Limb (tissue), 2 donors: ENCODE data around the gene KMT2C.

ENCODE experiments used
- DNase-seq, 2 donors: peaks; one replicate each; pipeline ENCODE4 v3.0.0-alpha.2; 2016; ENCODE audit errors: extremely low spot score in 2 of 2

KMT2C gene

DNA sequence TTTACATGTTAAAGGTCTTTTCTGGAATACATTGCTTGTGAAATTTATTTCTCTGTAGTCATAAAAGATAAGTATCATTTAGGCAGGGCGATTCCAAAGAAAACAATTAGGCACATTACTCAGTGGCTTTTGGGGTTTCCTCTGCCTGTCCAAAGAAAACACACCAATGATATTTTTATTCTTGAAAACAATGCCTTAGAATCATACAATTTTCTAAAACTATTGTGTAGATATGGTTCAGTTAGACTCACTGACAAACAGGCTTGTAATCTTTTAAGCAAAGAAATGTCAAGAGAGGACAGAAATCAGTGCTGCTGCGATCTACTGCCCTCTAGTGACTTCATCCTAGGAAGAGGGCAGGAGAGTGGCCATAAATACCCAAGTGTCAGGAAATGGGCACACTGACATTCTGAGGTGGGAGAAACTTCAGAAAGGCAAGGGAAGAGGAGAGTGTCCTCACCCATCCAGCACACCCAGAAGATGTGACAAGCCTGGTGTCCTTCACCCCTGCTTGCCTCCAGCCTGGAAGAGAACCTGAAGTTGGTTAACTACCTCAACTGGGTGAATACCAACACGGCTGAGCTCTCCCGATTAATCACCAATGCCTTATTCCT is 289.8 kb downstream of the KMT2C start:
- peak in 1 of 2 donors; percentile 5 for DNase-seq

- DNase-seq, result no peak
Observed at GRCh38 chr7:152144557-152145245, 291.1 kb downstream of the KMT2C start.

GRCh38 chr7:152142976-152143595 is 292.7 kb downstream of the KMT2C start:
- DNase-seq, result no peak

DNA sequence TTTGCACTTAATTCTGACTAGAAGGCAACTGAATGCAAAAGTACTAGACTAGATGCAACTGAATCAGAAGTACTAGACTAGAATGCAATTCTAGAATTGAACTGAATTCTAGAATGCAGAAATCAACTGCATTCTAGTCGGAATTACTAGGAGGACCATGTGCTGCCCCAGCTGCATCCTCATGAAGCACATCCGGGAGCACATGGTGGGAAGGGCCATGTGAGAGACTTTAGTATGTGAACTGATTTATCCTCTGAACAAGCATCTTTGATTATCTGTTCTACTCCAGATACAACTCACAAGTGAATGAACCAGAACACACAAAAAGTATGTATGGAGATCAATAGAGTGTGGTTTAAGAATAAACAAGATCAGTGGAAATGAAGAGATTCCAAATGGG is 295.2 kb downstream of the KMT2C start:
- no peak for DNase-seq

DNA sequence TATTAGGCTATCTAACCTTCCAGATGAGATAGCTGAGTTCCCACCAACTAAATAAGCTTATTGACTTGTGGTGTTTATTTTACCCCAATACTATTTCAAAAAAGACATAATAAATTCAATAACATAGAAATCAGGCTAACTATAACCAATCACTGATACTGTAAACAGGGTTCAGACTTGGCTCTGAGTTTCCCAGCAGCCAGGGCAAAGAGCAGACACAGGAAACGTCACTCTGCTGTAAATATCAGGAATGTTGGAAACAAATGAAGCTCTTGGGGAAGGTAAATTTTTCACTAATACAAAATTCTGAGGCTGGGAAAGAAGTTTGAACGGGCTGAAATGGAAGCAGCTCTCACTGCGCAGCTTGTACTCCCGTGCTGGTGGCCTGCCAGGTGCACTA is 295.7 kb downstream of the KMT2C start:
- no peak for DNase-seq

DNA sequence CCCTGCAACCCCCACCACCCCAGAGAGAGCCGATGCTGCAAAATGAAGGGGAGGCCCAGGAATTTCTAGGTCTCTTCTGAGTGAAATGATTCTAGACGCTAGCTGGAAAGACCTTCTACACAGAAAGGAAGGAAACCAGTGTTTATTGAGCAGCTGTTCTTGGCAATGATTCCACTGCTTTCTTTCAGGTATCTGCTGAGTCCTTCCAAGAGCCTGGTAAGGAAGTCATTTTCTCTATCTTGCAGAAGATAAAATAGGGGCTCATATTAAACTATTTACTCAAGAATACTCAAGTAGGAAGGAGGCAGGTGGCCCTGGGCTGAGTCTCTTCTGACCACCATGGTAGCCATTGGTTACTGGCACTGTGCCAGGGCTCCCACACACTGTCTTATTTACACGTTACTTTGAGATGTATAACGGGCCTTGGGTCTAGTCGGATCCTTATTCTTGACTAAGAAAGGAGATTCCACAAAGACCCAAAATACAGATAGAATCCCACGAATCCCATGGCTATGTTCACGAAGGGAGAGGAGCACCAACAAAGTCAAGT is 298.3 kb downstream of the KMT2C start:
- no peak for DNase-seq

DNA sequence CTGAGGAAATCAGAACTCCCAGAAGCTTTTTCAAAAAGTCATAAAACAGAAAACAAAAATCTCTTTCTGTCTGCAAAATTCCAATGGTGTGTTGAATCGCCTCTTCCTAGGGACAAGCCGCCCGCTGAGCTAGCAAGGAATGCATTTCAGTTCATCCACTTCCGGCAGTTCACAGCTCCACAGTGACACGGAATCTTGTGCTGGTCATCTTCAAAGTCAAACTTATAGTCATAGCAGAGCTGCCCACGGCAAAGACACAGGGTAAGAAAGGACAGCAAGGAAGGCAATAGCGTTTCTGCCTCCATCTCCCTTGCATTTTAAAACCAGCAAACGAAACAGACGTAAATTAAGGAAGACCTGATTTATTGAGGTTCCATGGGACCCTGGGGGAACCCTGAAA is 299.1 kb downstream of the KMT2C start:
- DNase-seq, result no peak

GRCh38 chr7:152133804-152134203 is 302.0 kb downstream of the KMT2C start:
- no peak for DNase-seq

- DNase-seq, result no peak
Observed at GRCh38 chr7:152132812-152133211, 303.0 kb downstream of the KMT2C start.

- DNase-seq, result no peak
Observed at GRCh38 chr7:152131981-152132494, 303.8 kb downstream of the KMT2C start.

DNA sequence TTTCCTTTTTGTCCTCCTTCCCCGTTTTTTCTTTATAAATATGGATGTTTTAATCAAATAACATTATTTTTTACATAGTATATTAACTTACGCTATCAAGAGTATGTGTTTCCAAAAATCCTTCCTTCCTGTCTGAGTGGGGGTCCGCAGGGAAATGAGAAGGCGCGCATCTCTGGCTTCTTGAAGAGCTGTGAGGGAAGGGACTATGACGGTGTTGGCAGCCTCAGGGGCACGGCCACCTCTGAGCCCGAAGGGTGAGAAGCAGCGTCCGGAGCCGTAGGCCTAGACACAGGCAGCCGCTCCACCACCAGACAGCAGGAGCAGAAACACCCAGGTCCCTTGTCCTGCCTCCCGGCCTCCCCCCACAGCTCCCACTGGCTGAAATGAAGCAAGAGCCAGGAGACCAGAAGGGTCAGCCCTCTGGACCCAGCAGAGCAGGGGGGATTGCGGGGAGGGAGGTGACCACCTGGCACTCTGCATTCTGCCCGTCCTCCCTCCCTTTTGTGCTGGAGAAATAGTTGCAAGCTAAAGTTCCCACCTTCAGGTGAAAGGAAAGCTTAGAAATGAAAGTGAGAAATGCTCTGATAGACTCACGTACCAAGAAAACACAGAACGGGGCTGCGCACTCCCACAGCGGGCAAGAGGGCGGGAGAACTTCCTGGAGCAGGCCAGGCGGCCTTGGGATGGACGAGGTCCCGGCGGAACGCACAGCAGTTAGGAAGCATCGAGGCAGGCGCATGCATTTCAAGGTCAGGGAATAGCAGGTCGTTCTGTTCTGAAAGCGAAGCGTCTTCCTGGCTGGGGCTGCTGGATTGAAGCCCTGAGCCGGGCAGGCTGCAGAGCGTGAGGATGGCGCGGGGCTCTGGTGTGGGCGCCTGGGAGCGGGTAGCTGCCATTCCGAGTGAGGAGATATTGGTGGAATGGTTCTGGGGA is 304.9 kb downstream of the KMT2C start:
- DNase-seq, result no peak

DNA sequence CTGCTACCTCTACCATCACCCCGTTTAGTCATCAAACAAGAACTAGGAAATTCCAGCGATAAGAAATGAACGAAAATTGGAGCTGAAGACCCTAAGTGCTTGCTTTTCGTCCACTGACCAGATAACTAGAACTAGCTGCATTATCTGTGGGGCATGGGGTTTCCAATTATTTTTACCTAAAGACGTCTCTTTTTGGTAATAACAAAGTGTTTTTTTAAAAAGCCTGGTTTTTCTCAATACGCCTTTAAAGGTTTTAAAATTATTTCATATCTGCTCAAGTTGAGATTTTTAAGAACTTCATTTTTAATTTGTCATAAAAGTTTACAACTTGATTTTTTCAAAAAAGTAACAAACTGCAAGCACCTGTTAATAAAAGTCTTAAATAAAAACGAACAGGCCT is 306.1 kb downstream of the KMT2C start:
- DNase-seq, result no peak

- DNase-seq, result no peak
Observed at GRCh38 chr7:152128741-152129461, 306.9 kb downstream of the KMT2C start.

DNA sequence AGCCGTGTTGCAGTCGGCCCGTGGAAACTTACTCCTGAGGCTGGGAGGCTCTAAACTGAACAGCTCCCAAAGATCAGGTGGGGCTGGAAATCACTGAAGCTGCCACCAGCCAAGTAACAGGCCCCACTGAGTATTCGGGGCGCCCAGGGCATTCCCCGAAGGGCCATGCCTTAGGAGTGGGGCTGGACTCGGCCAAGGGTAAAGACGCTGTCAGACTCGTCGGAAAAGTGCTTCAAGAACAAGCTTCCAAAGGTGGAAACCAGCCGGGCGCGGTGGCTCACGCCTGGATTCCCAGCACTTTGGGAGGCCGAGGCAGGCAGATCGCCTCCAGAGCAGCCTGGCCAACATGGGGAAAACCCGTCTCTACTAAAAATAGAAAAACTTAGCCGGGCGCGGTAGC is 307.6 kb downstream of the KMT2C start:
- no peak for DNase-seq

GRCh38 chr7:152127229-152127628 is 308.6 kb downstream of the KMT2C start:
- DNase-seq, result no peak

GRCh38 chr7:152126741-152127140 is 309.1 kb downstream of the KMT2C start:
- no peak for DNase-seq

DNA sequence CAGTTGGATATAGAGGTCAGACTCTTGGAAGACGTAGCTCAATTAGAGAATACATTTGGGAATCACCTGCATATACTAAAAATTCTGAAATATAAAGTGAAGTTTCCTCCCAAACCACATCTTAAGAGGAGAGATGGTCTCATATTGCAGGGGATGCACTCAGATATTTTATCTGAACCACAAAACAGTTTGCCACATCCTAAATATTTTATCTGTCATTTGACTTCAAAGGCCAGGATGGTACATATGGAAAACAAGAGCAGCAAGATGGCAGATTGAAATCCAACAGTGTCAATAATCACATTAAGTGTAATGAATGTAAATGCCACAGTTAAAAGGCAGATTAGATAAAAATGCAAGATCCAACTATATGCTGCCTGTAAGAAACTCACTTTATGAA is 313.3 kb downstream of the KMT2C start:
- DNase-seq, result no peak

DNA sequence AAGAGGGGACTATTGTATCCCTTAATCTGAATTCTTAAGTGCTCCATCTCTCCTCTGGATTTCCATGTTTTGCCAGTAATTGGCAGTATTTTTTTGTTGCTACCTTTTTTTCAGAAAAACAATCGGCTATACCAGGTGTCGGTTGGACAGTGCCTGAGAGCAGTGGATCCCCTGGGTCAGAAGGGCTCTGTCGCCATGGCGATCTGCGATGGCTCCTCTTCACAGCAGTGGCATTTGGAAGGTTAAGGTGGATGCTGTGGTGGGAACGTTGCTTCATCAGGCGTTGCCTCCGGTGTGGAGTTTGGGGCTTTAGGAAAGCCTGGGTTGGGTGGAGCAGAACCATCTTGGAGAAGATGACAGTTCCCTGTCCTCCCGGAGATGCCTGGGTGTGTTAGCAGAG is 314.4 kb downstream of the KMT2C start:
- no peak for DNase-seq

DNA sequence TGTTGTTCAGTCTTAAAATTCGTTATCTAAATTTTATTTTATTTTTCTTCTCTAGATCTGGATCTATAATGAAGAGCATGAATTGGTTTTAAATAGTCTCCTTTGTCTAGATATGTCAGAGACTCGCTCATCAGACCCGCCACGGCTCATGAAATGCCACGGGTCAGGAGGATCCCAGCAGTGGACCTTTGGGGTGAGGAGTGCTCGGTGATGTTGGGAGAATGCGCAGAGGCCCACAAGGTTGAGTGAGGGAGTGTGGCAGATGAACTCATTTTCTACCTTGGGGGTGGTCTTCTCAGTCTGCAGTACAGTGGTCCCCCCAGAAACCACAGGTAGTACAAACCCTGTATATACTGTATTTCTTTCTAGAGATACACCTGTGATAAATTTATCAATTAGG is 315.0 kb downstream of the KMT2C start:
- DNase-seq, result no peak

DNA sequence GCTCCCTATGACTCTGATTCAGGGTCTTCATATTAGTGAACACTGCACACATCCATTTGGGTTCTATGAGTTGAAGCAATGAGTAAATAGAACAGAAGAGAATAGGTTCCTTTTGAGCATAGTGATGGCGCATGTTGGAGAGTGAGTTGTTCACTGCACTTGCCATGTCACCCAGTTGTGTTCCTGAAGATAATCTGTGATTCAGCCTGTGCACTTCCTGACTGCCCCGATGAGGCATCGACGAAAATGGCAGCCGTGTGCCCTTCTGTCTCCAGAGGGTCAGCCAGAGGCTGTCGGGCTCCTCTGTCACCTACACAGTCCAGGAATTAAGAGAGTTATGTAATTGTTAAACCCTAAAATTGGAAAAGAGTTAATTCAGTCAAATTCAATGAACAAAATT is 315.6 kb downstream of the KMT2C start:
- no peak for DNase-seq

DNA sequence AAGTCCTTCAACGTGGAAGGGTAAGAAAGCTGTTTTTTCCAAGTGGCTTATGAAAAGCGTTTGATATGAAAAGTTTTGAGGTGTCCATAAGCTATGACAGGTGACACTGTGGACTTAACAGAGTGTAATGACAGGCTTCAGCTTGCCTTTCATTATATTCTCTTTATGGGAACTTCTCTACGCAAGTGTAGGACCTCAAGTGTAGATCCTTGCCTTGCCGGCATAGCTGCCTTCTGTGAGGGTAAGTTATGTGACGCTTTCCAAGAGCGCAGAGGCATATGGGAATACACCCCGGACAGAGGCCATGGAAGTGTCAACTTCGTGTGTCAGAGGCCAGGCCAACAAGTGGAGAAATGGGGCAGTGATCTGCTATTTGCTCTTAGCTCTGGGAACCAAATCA is 318.4 kb downstream of the KMT2C start:
- DNase-seq, result no peak
